ENCODE measurements around the gene UBE3D.

- no peak for TF ChIP-seq ZFP3 (CRISPR knock-in tag; IDR thresholded peaks at IDR 0.05)
- no peak for TF ChIP-seq RARB (CRISPR knock-in tag; IDR thresholded peaks at IDR 0.05)
- no peak for TF ChIP-seq CSDC2 (CRISPR knock-in tag; IDR thresholded peaks at IDR 0.05)
- TF ChIP-seq TCF4 (CRISPR knock-in tag; IDR thresholded peaks at IDR 0.05; ENCODE audit: borderline replicate concordance): no peak
- TF ChIP-seq ESRRG (CRISPR knock-in tag; IDR thresholded peaks at IDR 0.05): no peak
- no peak; the same call in 1 of the 2 replicates for TF ChIP-seq ISL1 (CRISPR knock-in tag; IDR thresholded peaks at IDR 0.05)
- TF ChIP-seq CSRNP3 (CRISPR knock-in tag; IDR thresholded peaks at IDR 0.05): no peak
- no peak for TF ChIP-seq ZNF565 (CRISPR knock-in tag; conservative IDR thresholded peaks at IDR 0.05; ENCODE audit: low read depth)
These were observed 48.5 kb upstream of the UBE3D start for GRCh38 chr6:83114164-83114563.

Data from SK-N-SH treated with all-trans-retinoic acid at 6 μM for 48 hours (cell line).